HL-60 (cell line): ENCODE measurements around the gene TMEM117.

Source experiments
- DNase-seq, 2 experiments: peaks; one replicate each; pipeline ENCODE4 v3.0.0-alpha.2; 2010 to 2020; ENCODE audit warnings: low read depth in 1 of 2, low spot score in 1 of 2
- H3K27ac ChIP-seq: fragments of 250-450 bp; sonication (Bioruptor Pico); replicated peaks from 2 replicates; pipeline ENCODE4 v1.5.1; 2020; ENCODE audit warnings: mild to moderate bottlenecking, moderate library complexity
- H3K27me3 ChIP-seq: fragments of 250-450 bp; sonication (Bioruptor Pico); 2 replicates; pipeline ENCODE4 v1.5.1; 2021; ENCODE audit warnings: mild to moderate bottlenecking, moderate library complexity; ENCODE audit not compliant: insufficient read depth, poor library complexity, severe bottlenecking
- H3K4me3 ChIP-seq: replicated peaks from 2 replicates; pipeline ENCODE4 v1.5.1; 2011; ENCODE audit warnings: mild to moderate bottlenecking, control low read depth, low read length; ENCODE audit not compliant: insufficient read depth
- GABPA ChIP-seq: IDR thresholded peaks from 2 replicates; pipeline ENCODE4 v1.6.1; 2012; ENCODE audit warnings: low read depth
- POLR2AphosphoS5 ChIP-seq: IDR thresholded peaks from 2 replicates; pipeline ENCODE4 v1.6.1; 2012; ENCODE audit warnings: low read depth
- SPI1 ChIP-seq: IDR thresholded peaks from 2 replicates; pipeline ENCODE4 v1.6.1; 2012; ENCODE audit warnings: low read depth, mild to moderate bottlenecking, borderline replicate concordance
- TF ChIP-seq, protein P1 (sequence below): IDR thresholded peaks from one replicate; pipeline ENCODE4 v1.5.1; 2011; ENCODE audit warnings: low read length, control low read depth, inconsistent platforms; ENCODE audit not compliant: insufficient read depth
- TF ChIP-seq, protein P2 (sequence below): IDR thresholded peaks from 2 replicates; pipeline ENCODE4 v1.6.1; 2012; ENCODE audit warnings: low read depth; ENCODE audit not compliant: insufficient replicate concordance

TMEM117 gene

DNA sequence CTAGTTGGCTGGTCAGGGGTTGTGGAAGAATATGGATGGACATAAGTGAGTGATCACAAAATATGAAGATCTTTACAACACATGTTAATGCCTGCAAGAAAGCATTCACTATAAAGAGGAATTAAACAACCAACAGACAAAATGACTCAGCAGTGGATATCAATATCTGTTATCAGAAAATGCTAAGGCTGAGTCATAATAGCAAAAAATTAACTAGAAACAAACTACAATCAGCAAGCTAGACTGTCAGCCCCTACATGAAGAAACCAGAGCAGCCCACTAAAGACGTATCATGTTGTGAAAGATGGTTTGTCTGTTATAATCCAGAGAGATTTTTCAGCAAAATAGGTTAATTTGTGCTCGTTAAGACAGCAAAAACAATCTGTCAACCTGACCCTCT lies 567.3 kb downstream of the TMEM117 start:
- no peak for DNase-seq
- no peaks in the 10 kb centered on the region for H3K27me3 ChIP-seq
- no peak overlapping the region for H3K27ac ChIP-seq
- no peak overlapping the region for H3K4me3 ChIP-seq
- TF ChIP-seq SPI1 (no peak), GABPA (no peak), POLR2AphosphoS5 (no peak)
- TF ChIP-seq, protein P1, sequence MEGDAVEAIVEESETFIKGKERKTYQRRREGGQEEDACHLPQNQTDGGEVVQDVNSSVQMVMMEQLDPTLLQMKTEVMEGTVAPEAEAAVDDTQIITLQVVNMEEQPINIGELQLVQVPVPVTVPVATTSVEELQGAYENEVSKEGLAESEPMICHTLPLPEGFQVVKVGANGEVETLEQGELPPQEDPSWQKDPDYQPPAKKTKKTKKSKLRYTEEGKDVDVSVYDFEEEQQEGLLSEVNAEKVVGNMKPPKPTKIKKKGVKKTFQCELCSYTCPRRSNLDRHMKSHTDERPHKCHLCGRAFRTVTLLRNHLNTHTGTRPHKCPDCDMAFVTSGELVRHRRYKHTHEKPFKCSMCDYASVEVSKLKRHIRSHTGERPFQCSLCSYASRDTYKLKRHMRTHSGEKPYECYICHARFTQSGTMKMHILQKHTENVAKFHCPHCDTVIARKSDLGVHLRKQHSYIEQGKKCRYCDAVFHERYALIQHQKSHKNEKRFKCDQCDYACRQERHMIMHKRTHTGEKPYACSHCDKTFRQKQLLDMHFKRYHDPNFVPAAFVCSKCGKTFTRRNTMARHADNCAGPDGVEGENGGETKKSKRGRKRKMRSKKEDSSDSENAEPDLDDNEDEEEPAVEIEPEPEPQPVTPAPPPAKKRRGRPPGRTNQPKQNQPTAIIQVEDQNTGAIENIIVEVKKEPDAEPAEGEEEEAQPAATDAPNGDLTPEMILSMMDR: no peak
- TF ChIP-seq, protein P2, sequence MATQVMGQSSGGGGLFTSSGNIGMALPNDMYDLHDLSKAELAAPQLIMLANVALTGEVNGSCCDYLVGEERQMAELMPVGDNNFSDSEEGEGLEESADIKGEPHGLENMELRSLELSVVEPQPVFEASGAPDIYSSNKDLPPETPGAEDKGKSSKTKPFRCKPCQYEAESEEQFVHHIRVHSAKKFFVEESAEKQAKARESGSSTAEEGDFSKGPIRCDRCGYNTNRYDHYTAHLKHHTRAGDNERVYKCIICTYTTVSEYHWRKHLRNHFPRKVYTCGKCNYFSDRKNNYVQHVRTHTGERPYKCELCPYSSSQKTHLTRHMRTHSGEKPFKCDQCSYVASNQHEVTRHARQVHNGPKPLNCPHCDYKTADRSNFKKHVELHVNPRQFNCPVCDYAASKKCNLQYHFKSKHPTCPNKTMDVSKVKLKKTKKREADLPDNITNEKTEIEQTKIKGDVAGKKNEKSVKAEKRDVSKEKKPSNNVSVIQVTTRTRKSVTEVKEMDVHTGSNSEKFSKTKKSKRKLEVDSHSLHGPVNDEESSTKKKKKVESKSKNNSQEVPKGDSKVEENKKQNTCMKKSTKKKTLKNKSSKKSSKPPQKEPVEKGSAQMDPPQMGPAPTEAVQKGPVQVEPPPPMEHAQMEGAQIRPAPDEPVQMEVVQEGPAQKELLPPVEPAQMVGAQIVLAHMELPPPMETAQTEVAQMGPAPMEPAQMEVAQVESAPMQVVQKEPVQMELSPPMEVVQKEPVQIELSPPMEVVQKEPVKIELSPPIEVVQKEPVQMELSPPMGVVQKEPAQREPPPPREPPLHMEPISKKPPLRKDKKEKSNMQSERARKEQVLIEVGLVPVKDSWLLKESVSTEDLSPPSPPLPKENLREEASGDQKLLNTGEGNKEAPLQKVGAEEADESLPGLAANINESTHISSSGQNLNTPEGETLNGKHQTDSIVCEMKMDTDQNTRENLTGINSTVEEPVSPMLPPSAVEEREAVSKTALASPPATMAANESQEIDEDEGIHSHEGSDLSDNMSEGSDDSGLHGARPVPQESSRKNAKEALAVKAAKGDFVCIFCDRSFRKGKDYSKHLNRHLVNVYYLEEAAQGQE: no peak

DNA sequence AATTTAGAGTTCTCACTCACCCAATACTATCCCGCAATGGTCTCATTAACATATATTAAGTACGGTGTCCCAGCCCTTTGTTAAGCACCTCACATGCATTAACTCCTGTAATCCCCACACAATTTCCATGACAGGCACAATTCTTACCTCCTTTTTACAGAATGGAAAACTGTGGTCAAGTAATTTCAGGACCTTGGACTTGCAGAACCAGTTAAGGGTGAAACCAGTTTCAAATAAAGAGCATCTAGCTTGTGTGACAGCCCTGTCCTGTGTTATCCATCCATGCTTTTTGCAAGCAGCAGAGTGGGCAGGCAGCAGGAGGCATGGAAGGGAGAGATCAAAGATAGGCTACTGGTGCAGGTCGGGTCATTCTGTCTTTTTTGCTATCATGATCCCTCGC lies 569.4 kb downstream of the TMEM117 start:
- DNase-seq: no peak
- H3K4me3 ChIP-seq: no peak overlapping the region
- no peaks in the 10 kb centered on the region for H3K27me3 ChIP-seq
- no peak for TF ChIP-seq GABPA
- TF ChIP-seq POLR2AphosphoS5: no peak
- TF ChIP-seq, protein P1: no peak
- TF ChIP-seq, protein P2: no peak
- no peak for TF ChIP-seq SPI1
- H3K27ac ChIP-seq: no peak overlapping the region

DNA sequence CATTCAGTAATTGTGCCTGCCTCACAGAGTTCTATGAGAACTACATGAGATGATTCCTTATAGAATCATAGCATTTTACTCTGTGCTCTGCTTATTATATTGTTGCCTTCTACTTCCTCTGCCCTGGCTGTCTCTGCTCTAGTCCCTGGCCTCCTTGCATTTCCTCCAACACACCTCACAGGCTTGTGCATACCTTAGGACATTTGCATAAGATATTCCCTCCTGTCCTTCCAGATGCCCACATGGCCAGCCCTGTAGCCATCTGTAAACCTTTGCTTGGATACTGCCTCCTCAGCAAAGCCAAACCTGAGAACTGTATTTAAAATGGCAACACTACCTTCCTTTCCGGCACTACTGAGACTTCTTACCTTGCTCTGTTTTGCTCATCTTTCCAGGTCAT lies 586.7 kb downstream of the TMEM117 start:
- TF ChIP-seq, protein P2: no peak
- TF ChIP-seq POLR2AphosphoS5 (no peak), SPI1 (no peak), GABPA (no peak)
- TF ChIP-seq, protein P1: no peak
- DNase-seq: no peak

More for the DNA sequence above, 586.7 kb downstream of the TMEM117 start:
- Histone ChIP-seq H3K27ac (no peak overlapping the region), H3K27me3 (no peaks in the 10 kb centered on the region), H3K4me3 (no peak overlapping the region)
